ENCODE data around the gene USP3.

USP3 gene

DNA sequence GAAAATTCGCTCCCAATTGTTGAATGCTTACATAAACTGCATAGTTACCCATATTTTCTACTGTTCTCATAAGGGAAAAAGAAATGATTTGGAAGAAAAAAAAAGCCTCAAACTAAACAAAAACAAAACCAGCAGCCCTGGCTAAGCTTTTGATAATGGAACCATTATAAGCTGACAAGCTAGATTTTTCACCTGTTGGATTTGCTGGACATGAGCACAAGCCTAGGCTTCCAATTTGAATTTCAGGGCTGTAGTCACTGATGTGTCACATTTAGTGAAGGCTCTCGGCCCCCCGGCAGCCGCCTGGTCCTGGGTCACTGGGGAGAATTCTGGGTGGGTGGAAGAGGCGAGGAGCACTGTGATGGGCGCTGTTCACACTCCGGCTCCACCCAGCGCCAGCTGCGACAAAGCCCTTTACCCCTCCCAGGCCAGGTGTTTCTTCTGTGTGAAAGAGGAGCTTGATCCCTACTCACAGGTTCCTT is 97.4 kb downstream of the USP3 start:
- Histone ChIP-seq H3K4ac (ENCODE audit: low read depth, low read length) (no peak overlapping the region), H3K4me3 (ENCODE audit: low read length) (peak overlapping the region; percentile 68), H3K36me3 (ENCODE audit: control insufficient read depth, insufficient read depth, low read length) (no peaks in the 10 kb centered on the region), H3K27me3 (ENCODE audit: insufficient read depth, low read length, poor library complexity) (no peaks in the 10 kb centered on the region), H3K18ac (ENCODE audit: low read length) (no peak overlapping the region), H3K79me2 (ENCODE audit: control insufficient read depth, insufficient read depth, low read length) (no peaks in the 10 kb centered on the region), H4K8ac (ENCODE audit: low read depth, low read length) (no peak overlapping the region), H4K5ac (ENCODE audit: low read length) (no peak overlapping the region), H2BK15ac (replicated peaks; ENCODE audit: low read depth) (no peak overlapping the region), H3K4me1 (ENCODE audit: control insufficient read depth, low read depth, low read length) (no peaks in the 10 kb centered on the region), H2AK5ac (ENCODE audit: low read length) (no peak overlapping the region), H3K27ac (ENCODE audit: low read depth, low read length) (no peak overlapping the region), H3K79me1 (ENCODE audit: low read length) (no peaks in the 10 kb centered on the region), H2BK120ac (ENCODE audit: low read depth, low read length) (no peak overlapping the region), H2BK5ac (ENCODE audit: low read length) (no peak overlapping the region), H3K56ac (ENCODE audit: low read length) (peak overlapping the region; percentile 95), H3K9ac (ENCODE audit: low read length) (peak overlapping the region; percentile 85), H3K23ac (ENCODE audit: low read length) (no peak overlapping the region), H3K4me2 (ENCODE audit: low read length) (peak overlapping the region; percentile 97)
- no CpG with 5 or more reads among the region's 9 CpGs for WGBS (ENCODE audit: extremely low coverage, insufficient coverage, low lambda C conversion rate)
- no peak for DNase-seq

DNA sequence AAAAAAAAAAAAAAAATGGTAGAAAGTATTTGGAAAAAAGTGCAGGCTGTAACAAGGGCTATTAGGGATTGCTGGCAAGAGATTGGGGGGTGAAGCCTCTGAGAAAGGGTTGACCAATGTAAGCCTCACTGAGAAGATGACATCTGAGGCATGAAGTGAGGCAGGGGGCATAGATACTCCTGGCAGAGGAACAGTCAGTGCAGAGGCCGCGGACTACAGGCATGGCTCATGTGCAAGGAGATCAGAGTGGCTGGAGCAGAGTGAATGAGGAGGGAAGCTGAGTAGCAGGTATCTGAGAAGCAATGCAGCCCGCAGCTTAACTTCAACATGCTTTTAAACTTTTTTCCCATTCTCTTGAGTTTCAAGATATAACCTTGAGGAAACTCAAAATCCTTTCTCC is 98.2 kb downstream of the USP3 start:
- WGBS (ENCODE audit: extremely low coverage, insufficient coverage, low lambda C conversion rate), result no CpG with 5 or more reads among the region's 3 CpGs
- H4K8ac ChIP-seq (ENCODE audit: low read depth, low read length), result no peak overlapping the region

DNA sequence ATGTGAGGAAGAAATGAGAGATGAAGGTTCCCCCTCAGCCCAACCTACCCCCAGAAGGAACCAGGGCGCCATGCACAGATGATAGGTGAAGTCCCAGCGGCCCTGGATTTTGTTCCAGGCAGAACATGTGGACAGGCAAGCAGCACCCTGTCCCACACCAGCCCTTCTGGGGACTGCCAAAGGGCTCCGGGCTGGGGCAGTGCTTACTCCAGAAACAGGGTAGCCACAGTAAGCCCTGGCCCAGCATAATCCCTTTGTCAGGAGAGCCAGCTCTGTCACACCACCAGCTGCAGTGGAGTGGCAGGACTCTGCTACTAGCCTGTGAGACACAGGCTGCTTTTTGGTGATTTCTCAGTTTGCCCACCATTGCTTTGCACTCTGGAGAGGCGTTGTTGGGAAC is 99.1 kb downstream of the USP3 start:
- H3K4me1 ChIP-seq (ENCODE audit: control insufficient read depth, low read depth, low read length), result no peaks in the 10 kb centered on the region
- H2BK5ac ChIP-seq (ENCODE audit: low read length), result no peak overlapping the region
- DNase-seq, result no peak
- H3K23ac ChIP-seq (ENCODE audit: low read length), result no peak overlapping the region
- no peak overlapping the region for H3K4me2 ChIP-seq (ENCODE audit: low read length)
- H3K79me2 ChIP-seq (ENCODE audit: control insufficient read depth, insufficient read depth, low read length), result no peaks in the 10 kb centered on the region
- H4K5ac ChIP-seq (ENCODE audit: low read length), result no peak overlapping the region
- H2BK120ac ChIP-seq (ENCODE audit: low read depth, low read length), result no peak overlapping the region
- no peak overlapping the region for H2AK5ac ChIP-seq (ENCODE audit: low read length)
- H3K18ac ChIP-seq (ENCODE audit: low read length), result no peak overlapping the region
- H3K9ac ChIP-seq (ENCODE audit: low read length), result no peak overlapping the region
- no peak overlapping the region for H3K27ac ChIP-seq (ENCODE audit: low read depth, low read length)
- H4K8ac ChIP-seq (ENCODE audit: low read depth, low read length), result no peak overlapping the region
- no peaks in the 10 kb centered on the region for H3K79me1 ChIP-seq (ENCODE audit: low read length)
- WGBS (ENCODE audit: extremely low coverage, insufficient coverage, low lambda C conversion rate), result no CpG with 5 or more reads among the region's 4 CpGs
- no peak overlapping the region for H2BK15ac ChIP-seq (replicated peaks; ENCODE audit: low read depth)
- no peaks in the 10 kb centered on the region for H3K36me3 ChIP-seq (ENCODE audit: control insufficient read depth, insufficient read depth, low read length)
- H3K4me3 ChIP-seq (ENCODE audit: low read length), result no peak overlapping the region
- H3K4ac ChIP-seq (ENCODE audit: low read depth, low read length), result no peak overlapping the region
- no peak overlapping the region for H3K56ac ChIP-seq (ENCODE audit: low read length)
- H3K27me3 ChIP-seq (ENCODE audit: insufficient read depth, low read length, poor library complexity), result no peaks in the 10 kb centered on the region

More for the DNA sequence above, 98.2 kb downstream of the USP3 start:
- Histone ChIP-seq H3K4me2 (ENCODE audit: low read length) (no peak overlapping the region), H3K4me3 (ENCODE audit: low read length) (no peak overlapping the region), H2AK5ac (ENCODE audit: low read length) (no peak overlapping the region), H2BK15ac (replicated peaks; ENCODE audit: low read depth) (no peak overlapping the region), H3K56ac (ENCODE audit: low read length) (no peak overlapping the region), H3K27me3 (ENCODE audit: insufficient read depth, low read length, poor library complexity) (no peaks in the 10 kb centered on the region), H3K79me1 (ENCODE audit: low read length) (no peaks in the 10 kb centered on the region), H3K79me2 (ENCODE audit: control insufficient read depth, insufficient read depth, low read length) (no peaks in the 10 kb centered on the region), H3K36me3 (ENCODE audit: control insufficient read depth, insufficient read depth, low read length) (no peaks in the 10 kb centered on the region), H4K5ac (ENCODE audit: low read length) (no peak overlapping the region), H3K18ac (ENCODE audit: low read length) (no peak overlapping the region), H3K23ac (ENCODE audit: low read length) (no peak overlapping the region), H2BK120ac (ENCODE audit: low read depth, low read length) (no peak overlapping the region), H3K27ac (ENCODE audit: low read depth, low read length) (no peak overlapping the region), H2BK5ac (ENCODE audit: low read length) (no peak overlapping the region), H3K4ac (ENCODE audit: low read depth, low read length) (no peak overlapping the region), H3K9ac (ENCODE audit: low read length) (no peak overlapping the region), H3K4me1 (ENCODE audit: control insufficient read depth, low read depth, low read length) (no peaks in the 10 kb centered on the region)
- DNase-seq, result no peak

DNA sequence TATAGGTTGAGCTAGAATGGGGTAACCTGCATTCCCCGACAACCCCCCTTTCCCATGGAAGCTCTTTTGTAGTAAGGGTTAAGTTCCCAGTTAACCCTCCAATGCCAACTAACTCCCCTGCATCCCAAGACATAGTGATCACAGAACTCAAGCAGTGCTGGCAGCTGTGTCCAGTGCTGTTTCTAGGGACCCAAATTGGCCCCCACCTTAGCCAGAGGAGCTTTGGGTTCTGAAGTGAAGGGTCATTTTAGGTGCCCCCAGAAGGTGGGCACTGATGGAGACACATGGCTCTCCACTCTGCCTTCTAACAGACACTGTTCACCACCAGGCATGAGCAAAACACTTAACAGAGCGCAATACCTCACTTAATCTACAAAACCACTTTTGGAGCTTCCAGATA is 99.9 kb downstream of the USP3 start:
- Histone ChIP-seq H4K5ac (ENCODE audit: low read length) (no peak overlapping the region), H3K18ac (ENCODE audit: low read length) (no peak overlapping the region), H3K36me3 (ENCODE audit: control insufficient read depth, insufficient read depth, low read length) (no peaks in the 10 kb centered on the region), H3K4me3 (ENCODE audit: low read length) (no peak overlapping the region), H3K4ac (ENCODE audit: low read depth, low read length) (no peak overlapping the region), H3K79me2 (ENCODE audit: control insufficient read depth, insufficient read depth, low read length) (no peaks in the 10 kb centered on the region), H3K27ac (ENCODE audit: low read depth, low read length) (no peak overlapping the region), H3K9ac (ENCODE audit: low read length) (no peak overlapping the region), H2BK15ac (replicated peaks; ENCODE audit: low read depth) (no peak overlapping the region), H2AK5ac (ENCODE audit: low read length) (no peak overlapping the region), H2BK5ac (ENCODE audit: low read length) (no peak overlapping the region), H3K27me3 (ENCODE audit: insufficient read depth, low read length, poor library complexity) (no peaks in the 10 kb centered on the region), H3K23ac (ENCODE audit: low read length) (no peak overlapping the region), H4K8ac (ENCODE audit: low read depth, low read length) (no peak overlapping the region), H3K56ac (ENCODE audit: low read length) (no peak overlapping the region), H3K4me2 (ENCODE audit: low read length) (no peak overlapping the region), H3K79me1 (ENCODE audit: low read length) (no peaks in the 10 kb centered on the region), H2BK120ac (ENCODE audit: low read depth, low read length) (no peak overlapping the region), H3K4me1 (ENCODE audit: control insufficient read depth, low read depth, low read length) (no peaks in the 10 kb centered on the region)
- DNase-seq, result no peak
- WGBS (ENCODE audit: extremely low coverage, insufficient coverage, low lambda C conversion rate), result no CpG with 5 or more reads among the region's 2 CpGs

DNA sequence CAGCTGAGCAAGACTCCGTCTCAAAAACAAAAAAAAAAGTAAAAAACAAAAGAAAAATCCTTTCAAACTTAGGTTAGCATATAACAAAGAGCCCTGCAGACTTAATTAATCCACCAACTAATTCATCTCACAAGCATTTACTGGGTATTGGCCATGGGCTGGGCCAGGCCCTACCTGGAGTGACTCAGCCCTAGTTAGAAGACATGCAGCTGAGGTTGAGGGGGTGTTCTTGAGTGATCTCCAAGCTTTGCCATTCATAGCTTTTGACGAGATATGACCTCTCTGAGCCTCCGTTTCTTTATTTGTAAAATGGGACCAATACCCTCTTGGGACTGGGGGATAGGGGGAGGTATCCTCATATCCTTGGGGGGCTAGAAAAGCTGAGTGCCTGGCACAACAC is 100.6 kb downstream of the USP3 start:
- WGBS (ENCODE audit: extremely low coverage, insufficient coverage, low lambda C conversion rate), result no CpG with 5 or more reads among the region's 3 CpGs
- H2BK120ac ChIP-seq (ENCODE audit: low read depth, low read length), result no peak overlapping the region
- H3K56ac ChIP-seq (ENCODE audit: low read length), result no peak overlapping the region
- H2BK15ac ChIP-seq (replicated peaks; ENCODE audit: low read depth), result no peak overlapping the region
- no peaks in the 10 kb centered on the region for H3K79me2 ChIP-seq (ENCODE audit: control insufficient read depth, insufficient read depth, low read length)
- H3K4me1 ChIP-seq (ENCODE audit: control insufficient read depth, low read depth, low read length), result no peaks in the 10 kb centered on the region
- H3K18ac ChIP-seq (ENCODE audit: low read length), result no peak overlapping the region
- no peaks in the 10 kb centered on the region for H3K36me3 ChIP-seq (ENCODE audit: control insufficient read depth, insufficient read depth, low read length)
- H2AK5ac ChIP-seq (ENCODE audit: low read length), result no peak overlapping the region
- DNase-seq, result no peak
- H3K4me3 ChIP-seq (ENCODE audit: low read length), result no peak overlapping the region
- H4K5ac ChIP-seq (ENCODE audit: low read length), result no peak overlapping the region
- no peak overlapping the region for H3K9ac ChIP-seq (ENCODE audit: low read length)
- no peak overlapping the region for H2BK5ac ChIP-seq (ENCODE audit: low read length)
- H4K8ac ChIP-seq (ENCODE audit: low read depth, low read length), result no peak overlapping the region
- H3K79me1 ChIP-seq (ENCODE audit: low read length), result no peaks in the 10 kb centered on the region
- no peak overlapping the region for H3K23ac ChIP-seq (ENCODE audit: low read length)
- no peak overlapping the region for H3K4ac ChIP-seq (ENCODE audit: low read depth, low read length)
- no peak overlapping the region for H3K27ac ChIP-seq (ENCODE audit: low read depth, low read length)
- no peaks in the 10 kb centered on the region for H3K27me3 ChIP-seq (ENCODE audit: insufficient read depth, low read length, poor library complexity)
- H3K4me2 ChIP-seq (ENCODE audit: low read length), result no peak overlapping the region

DNA sequence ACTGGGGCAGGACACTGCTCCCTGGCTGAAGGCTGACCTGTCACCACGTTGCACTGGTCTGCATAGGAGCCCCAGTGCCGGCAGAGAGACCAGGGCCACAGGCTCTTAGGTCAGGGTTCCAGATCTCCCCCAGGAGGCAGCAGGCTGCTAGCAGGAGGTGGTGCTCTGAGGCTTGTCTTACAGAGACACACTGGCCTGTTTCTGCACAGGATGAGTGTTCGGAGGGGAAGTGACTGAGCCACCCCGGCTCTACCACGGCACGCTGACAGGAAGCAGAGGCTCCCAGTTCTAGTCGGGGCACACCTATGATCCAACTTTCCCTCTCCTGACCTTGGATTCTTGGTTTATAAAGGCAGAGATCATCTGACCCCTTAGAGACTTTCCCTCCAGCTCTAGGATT is 101.4 kb downstream of the USP3 start:
- Histone ChIP-seq H2BK15ac (replicated peaks; ENCODE audit: low read depth) (no peak overlapping the region), H4K5ac (ENCODE audit: low read length) (no peak overlapping the region), H2BK120ac (ENCODE audit: low read depth, low read length) (no peak overlapping the region), H3K18ac (ENCODE audit: low read length) (no peak overlapping the region), H3K4me3 (ENCODE audit: low read length) (no peak overlapping the region), H3K23ac (ENCODE audit: low read length) (no peak overlapping the region), H3K36me3 (ENCODE audit: control insufficient read depth, insufficient read depth, low read length) (no peaks in the 10 kb centered on the region), H3K4me2 (ENCODE audit: low read length) (no peak overlapping the region), H3K56ac (ENCODE audit: low read length) (no peak overlapping the region), H3K9ac (ENCODE audit: low read length) (no peak overlapping the region), H4K8ac (ENCODE audit: low read depth, low read length) (no peak overlapping the region), H2BK5ac (ENCODE audit: low read length) (no peak overlapping the region), H3K4ac (ENCODE audit: low read depth, low read length) (no peak overlapping the region), H3K79me2 (ENCODE audit: control insufficient read depth, insufficient read depth, low read length) (no peaks in the 10 kb centered on the region), H3K79me1 (ENCODE audit: low read length) (no peaks in the 10 kb centered on the region), H3K27me3 (ENCODE audit: insufficient read depth, low read length, poor library complexity) (no peaks in the 10 kb centered on the region), H3K27ac (ENCODE audit: low read depth, low read length) (no peak overlapping the region), H2AK5ac (ENCODE audit: low read length) (no peak overlapping the region), H3K4me1 (ENCODE audit: control insufficient read depth, low read depth, low read length) (no peaks in the 10 kb centered on the region)
- no peak for DNase-seq
- no CpG with 5 or more reads among the region's 7 CpGs for WGBS (ENCODE audit: extremely low coverage, insufficient coverage, low lambda C conversion rate)
